ENCODE data around the gene ZBED3. TPM values are rescaled to one million over a fixed set of nuclear protein-coding genes. Genes with fewer than 3 reads are reported as not detected.

Gene ZBED3
- total and polyA plus RNA-seq, 7 donors = 1.3 to 3.8 (median 1.4) TPM

- Histone ChIP-seq H3K9me3 (no peaks in the 10 kb centered on the region), H3K27ac (no peak overlapping the region), H3K4me3 (no peak overlapping the region), H3K4me1 (no peaks in the 10 kb centered on the region), H3K27me3 (ENCODE audit: insufficient read depth in 3 of 3, low read length in 2 of 3) (no peaks in the 10 kb centered on the region), H3K36me3 (ENCODE audit: insufficient read depth in 1 of 2, low read depth in 1 of 2) (no peaks in the 10 kb centered on the region)
- TF ChIP-seq, protein P1, sequence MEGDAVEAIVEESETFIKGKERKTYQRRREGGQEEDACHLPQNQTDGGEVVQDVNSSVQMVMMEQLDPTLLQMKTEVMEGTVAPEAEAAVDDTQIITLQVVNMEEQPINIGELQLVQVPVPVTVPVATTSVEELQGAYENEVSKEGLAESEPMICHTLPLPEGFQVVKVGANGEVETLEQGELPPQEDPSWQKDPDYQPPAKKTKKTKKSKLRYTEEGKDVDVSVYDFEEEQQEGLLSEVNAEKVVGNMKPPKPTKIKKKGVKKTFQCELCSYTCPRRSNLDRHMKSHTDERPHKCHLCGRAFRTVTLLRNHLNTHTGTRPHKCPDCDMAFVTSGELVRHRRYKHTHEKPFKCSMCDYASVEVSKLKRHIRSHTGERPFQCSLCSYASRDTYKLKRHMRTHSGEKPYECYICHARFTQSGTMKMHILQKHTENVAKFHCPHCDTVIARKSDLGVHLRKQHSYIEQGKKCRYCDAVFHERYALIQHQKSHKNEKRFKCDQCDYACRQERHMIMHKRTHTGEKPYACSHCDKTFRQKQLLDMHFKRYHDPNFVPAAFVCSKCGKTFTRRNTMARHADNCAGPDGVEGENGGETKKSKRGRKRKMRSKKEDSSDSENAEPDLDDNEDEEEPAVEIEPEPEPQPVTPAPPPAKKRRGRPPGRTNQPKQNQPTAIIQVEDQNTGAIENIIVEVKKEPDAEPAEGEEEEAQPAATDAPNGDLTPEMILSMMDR (IDR thresholded peaks at IDR 0.05) = no peak
- DNase-seq (no peak), ATAC-seq (no peak)
- intact Hi-C loops (cut with DNase I) = no loop called here
Observed at GRCh38 chr5:77104813-77105212, 17.7 kb upstream of the ZBED3 start.

DNA sequence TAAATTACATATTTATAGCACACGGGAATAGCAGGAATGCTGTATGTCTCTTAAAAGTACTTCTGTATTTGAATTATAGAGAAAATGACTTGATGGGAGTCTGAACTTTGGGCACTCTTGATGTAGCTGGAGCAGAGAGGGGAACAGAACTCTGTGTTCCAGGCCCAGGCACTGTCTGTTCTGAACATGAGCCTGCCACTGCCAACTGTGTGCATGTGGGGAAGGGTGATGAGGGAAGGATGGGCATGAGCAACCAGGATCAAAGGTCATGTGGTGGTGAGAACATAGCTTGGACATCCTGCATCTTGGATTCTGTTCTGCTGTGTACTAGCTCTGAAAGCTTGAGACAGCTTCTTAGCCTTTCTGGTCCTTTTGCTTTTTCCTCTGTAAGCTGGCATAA is 16.4 kb upstream of the ZBED3 start:
- 76 to 96% (median 87%) methylated on average over 1 of the region's 1 CpG for WGBS, 3 donors
- no peak for DNase-seq
- H3K4me3 ChIP-seq = no peak overlapping the region
- ATAC-seq = peak in 2 of 4 donors; percentile 35 to 74
- no peaks in the 10 kb centered on the region for H3K36me3 ChIP-seq (ENCODE audit: insufficient read depth in 1 of 2, low read depth in 1 of 2)
- TF ChIP-seq, protein P1 (IDR thresholded peaks at IDR 0.05) = no peak
- no peaks in the 10 kb centered on the region for H3K4me1 ChIP-seq
- H3K27ac ChIP-seq = no peak overlapping the region
- intact Hi-C loops (cut with DNase I) = no loop called here
- no peaks in the 10 kb centered on the region for H3K9me3 ChIP-seq
- H3K27me3 ChIP-seq (ENCODE audit: insufficient read depth in 3 of 3, low read length in 2 of 3) = no peaks in the 10 kb centered on the region

- Histone ChIP-seq H3K4me1 (no peaks in the 10 kb centered on the region), H3K36me3 (ENCODE audit: insufficient read depth in 1 of 2, low read depth in 1 of 2) (no peaks in the 10 kb centered on the region), H3K27ac (no peak overlapping the region), H3K27me3 (ENCODE audit: insufficient read depth in 3 of 3, low read length in 2 of 3) (no peaks in the 10 kb centered on the region), H3K9me3 (no peaks in the 10 kb centered on the region), H3K4me3 (no peak overlapping the region)
- no peak for DNase-seq
- no peak for ATAC-seq
- intact Hi-C loops (cut with DNase I) = no loop called here
- WGBS, 3 donors = 87 to 95% (median 87%) methylated on average over 7 of the region's 7 CpGs
- TF ChIP-seq, protein P1 (IDR thresholded peaks at IDR 0.05) = no peak
Observed at GRCh38 chr5:77102549-77102948, 15.5 kb upstream of the ZBED3 start.

GRCh38 chr5:77101298-77101697 is 14.2 kb upstream of the ZBED3 start:
- no peaks in the 10 kb centered on the region for H3K36me3 ChIP-seq (ENCODE audit: insufficient read depth in 1 of 2, low read depth in 1 of 2)
- H3K4me3 ChIP-seq = no peak overlapping the region
- TF ChIP-seq, protein P1 (IDR thresholded peaks at IDR 0.05) = no peak
- intact Hi-C loops (cut with DNase I) = no loop called here
- WGBS, 3 donors = 89 to 97% (median 90%) methylated on average over 4 of the region's 4 CpGs
- no peak overlapping the region for H3K27ac ChIP-seq
- no peaks in the 10 kb centered on the region for H3K27me3 ChIP-seq (ENCODE audit: insufficient read depth in 3 of 3, low read length in 2 of 3)
- H3K9me3 ChIP-seq = no peaks in the 10 kb centered on the region
- no peak for ATAC-seq
- no peaks in the 10 kb centered on the region for H3K4me1 ChIP-seq
- no peak for DNase-seq

DNA sequence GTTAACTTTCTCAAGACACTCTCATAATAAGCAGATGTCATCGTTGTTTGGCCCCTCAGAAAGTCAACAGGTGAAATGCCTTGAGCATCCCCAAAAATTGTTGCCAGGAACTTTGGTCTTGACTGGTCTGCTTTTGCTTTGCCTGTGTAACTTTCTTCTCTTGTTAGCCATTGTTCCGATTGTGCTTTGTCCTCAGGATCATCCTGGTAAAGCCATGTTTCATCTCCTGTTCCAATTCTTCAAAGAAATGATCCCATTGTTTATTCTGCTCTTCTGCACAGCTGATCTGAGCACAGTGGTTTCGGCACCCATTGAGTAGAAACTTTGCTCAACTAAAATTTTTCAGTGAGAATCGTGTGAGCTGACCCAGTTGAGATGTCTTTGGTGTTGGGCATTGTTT is 8.1 kb upstream of the ZBED3 start:
- no peaks in the 10 kb centered on the region for H3K27me3 ChIP-seq (ENCODE audit: insufficient read depth in 3 of 3, low read length in 2 of 3)
- H3K27ac ChIP-seq = no peak overlapping the region
- 92 to 94% (median 93%) methylated on average over 4 of the region's 4 CpGs for WGBS, 3 donors
- no peak for ATAC-seq
- no peaks in the 10 kb centered on the region for H3K9me3 ChIP-seq
- H3K4me3 ChIP-seq = no peak overlapping the region
- intact Hi-C loops (cut with DNase I) = no loop called here
- no peaks in the 10 kb centered on the region for H3K36me3 ChIP-seq (ENCODE audit: insufficient read depth in 1 of 2, low read depth in 1 of 2)
- no peaks in the 10 kb centered on the region for H3K4me1 ChIP-seq
- DNase-seq = no peak
- TF ChIP-seq, protein P1 (IDR thresholded peaks at IDR 0.05) = no peak

Measured in psoas muscle (tissue), 8 donors.